Kidney (tissue), 14 donors: ENCODE results near the gene SLC38A11. TPM values are rescaled to one million over a fixed set of nuclear protein-coding genes. Genes with fewer than 3 reads are reported as not detected.

ENCODE experiments used
- DNase-seq, 5 donors: peaks; one replicate each; pipeline ENCODE4 v3.0.0-alpha.2; 2013 to 2020
- FAIRE-seq: peaks from 2 replicates; lab custom pipeline; 2012; peaks lifted over from hg19 to GRCh38; lab: Jason Lieb, UNC
- H3K27ac ChIP-seq, 2 donors: one replicate each; pipeline ENCODE4 v1.7.0; 2013; ENCODE audit warnings: low read depth in 2 of 2, low read length in 2 of 2, inconsistent platforms in 1 of 2
- H3K27me3 ChIP-seq: one replicate; pipeline ENCODE4 v1.7.1; 2013; ENCODE audit warnings: low read length, inconsistent platforms; ENCODE audit not compliant: control insufficient read depth, insufficient read depth
- H3K36me3 ChIP-seq, 3 donors: one replicate each; pipeline versions ENCODE4 v1.7.0 to v1.7.1; 2013; ENCODE audit warnings: low read length in 3 of 3, control low read depth in 1 of 3, inconsistent platforms in 1 of 3; ENCODE audit not compliant: insufficient read depth in 3 of 3, control insufficient read depth in 2 of 3
- H3K4me1 ChIP-seq, 3 donors: one replicate each; pipeline versions ENCODE4 v1.7.0 to v1.7.1; 2013; ENCODE audit warnings: low read length in 3 of 3, inconsistent platforms in 1 of 3, low read depth in 1 of 3; ENCODE audit not compliant: control insufficient read depth in 2 of 3, insufficient read depth in 2 of 3
- H3K4me3 ChIP-seq, 3 donors: one replicate each; pipeline versions ENCODE4 v1.7.0 to v1.8.1; 2013; ENCODE audit warnings: low read length in 3 of 3, control low read depth in 1 of 3, inconsistent platforms in 1 of 3
- H3K9ac ChIP-seq, 3 donors: one replicate each; pipeline versions ENCODE4 v1.7.0 to v1.7.1; 2013; ENCODE audit warnings: low read length in 3 of 3, control low read depth in 1 of 3, inconsistent platforms in 1 of 3
- H3K9me3 ChIP-seq, 3 donors: one replicate each; pipeline versions ENCODE4 v1.7.0 to v1.7.1; 2013; ENCODE audit warnings: low read length in 3 of 3, control low read depth in 1 of 3, inconsistent platforms in 1 of 3; ENCODE audit not compliant: control insufficient read depth in 2 of 3, insufficient read depth in 1 of 3
- CTCF ChIP-seq: IDR thresholded peaks from 3 replicates; pipeline ENCODE4 v1.5.1; 2012; ENCODE audit warnings: mild to moderate bottlenecking, moderate library complexity, borderline replicate concordance; ENCODE audit not compliant: insufficient read depth; ENCODE audit errors: extremely low read depth
- intact Hi-C: fragments of 100-400 bp; cut with DNase I; formaldehyde crosslinking; loops from one replicate; pipeline ENCODE4 v1.11.1; 2022
- polyA plus RNA-seq: library from polyadenylated mRNA; stranded (reverse); fragments of 350-450 nt; fragmentation: Illumina TruSeq; extraction: RNeasy Lipid Tissue Mini Kit (QIAGEN cat#74804); gene quantifications from one replicate; pipeline ENCODE4 v1.2.3, GENCODE V29; 2014; ENCODE audit warnings: low read depth, low replicate concordance; ENCODE audit not compliant: insufficient read depth
- total RNA-seq: library from RNA; stranded (reverse); fragmentation: NEBNext Ultra II Directional; extraction: Animal tissue kit (Norgen Biotek cat#: 25700); gene quantifications from one replicate; pipeline ENCODE4 v1.2.1, GENCODE V29; 2021
- donor health status: control.
- donor health status: control.
- donor health status: control.
- donor health status: control.
- donor health status: control.
- donor health status: DM: yes; HTN: yes; CAD: no.
- donor health status: Normal renal cell carcinoma (clear cell type).

The SLC38A11 gene
- total and polyA plus RNA-seq, 2 donors from 2014 or later: 6.5 to 20.0 TPM

- no peaks in the 10 kb centered on the region for H3K27me3 ChIP-seq
- no peak for TF ChIP-seq CTCF
- H3K4me1 ChIP-seq: peaks cover 0 to 24% (median 6%) of the 10 kb centered on the region in 3 donors
- intact Hi-C loops: loop anchor here (10.0 kb wide), 1 partner anchor 178 kb away; no protein-coding TSS in a partner anchor
- FAIRE-seq (no peak), DNase-seq (no peak)
- no peaks in the 10 kb centered on the region for H3K9me3 ChIP-seq
- peak overlapping the region in 1 of 3 donors; percentile 14 for H3K9ac ChIP-seq
- H3K4me3 ChIP-seq: no peak overlapping the region
- peak overlapping the region; percentile 87 for H3K27ac ChIP-seq
- H3K36me3 ChIP-seq: no peaks in the 10 kb centered on the region
Measured at GRCh38 chr2:164913011-164913410, 42.3 kb downstream of the SLC38A11 start.

- TF ChIP-seq CTCF: no peak
- DNase-seq (no peak), FAIRE-seq (no peak)
- Histone ChIP-seq H3K9me3 (no peaks in the 10 kb centered on the region), H3K36me3 (no peaks in the 10 kb centered on the region), H3K4me3 (no peak overlapping the region), H3K9ac (no peak overlapping the region), H3K27me3 (no peaks in the 10 kb centered on the region), H3K27ac (peak overlapping the region in 1 of 2 donors; percentile 45), H3K4me1 (peaks cover 0 to 14% (median 6%) of the 10 kb centered on the region in 3 donors)
- intact Hi-C loops: loop anchor here (10.0 kb wide), 1 partner anchor 177 kb away; no protein-coding TSS in a partner anchor
Measured at GRCh38 chr2:164911832-164912231, 43.5 kb downstream of the SLC38A11 start.

GRCh38 chr2:164910101-164910899 lies 45.0 kb downstream of the SLC38A11 start:
- Histone ChIP-seq H3K27ac (peak overlapping the region; percentile 43 to 76), H3K9me3 (no peaks in the 10 kb centered on the region), H3K4me3 (no peak overlapping the region), H3K36me3 (no peaks in the 10 kb centered on the region), H3K27me3 (no peaks in the 10 kb centered on the region), H3K9ac (peak overlapping the region in 1 of 3 donors; percentile 51), H3K4me1 (peaks cover 0 to 13% (median 6%) of the 10 kb centered on the region in 3 donors)
- TF ChIP-seq CTCF: no peak
- intact Hi-C loops: loop anchor here (10.0 kb wide), 1 partner anchor 175 kb away; no protein-coding TSS in a partner anchor
- FAIRE-seq (no peak), DNase-seq (peak in 2 of 5 donors; percentile 45 to 48)
